HEK293 (cell line): ENCODE data around the gene C2orf42.

Experiments used
- CTCF ChIA-PET: fragments of 350-600 bp; formaldehyde crosslinking; extraction: SDS; loops from one replicate; lab custom pipeline; 2021; ENCODE audit warnings: antibody characterized with exemption; lab: Yijun Ruan, JAX
- POLR2A ChIA-PET: fragments of 300-600 bp; formaldehyde crosslinking; extraction: SDS; loops from one replicate; lab custom pipeline; 2020; ENCODE audit warnings: antibody characterized with exemption, inconsistent platforms; lab: Yijun Ruan, JAX
- H3K27ac ChIP-seq: fragments of 200-500 bp; sonication (Bioruptor generic); 2 replicates; pipeline ENCODE4 v1.5.1; 2014; ENCODE audit warnings: low read depth, low read length, control low read depth, inconsistent platforms; ENCODE audit errors: extremely low read depth
- H3K36me3 ChIP-seq, 2 experiments: fragments of 200-500 bp in 1 of 2; sonication (Bioruptor generic) in 1 of 2; 1 replicate in 1 of 2; 2 replicates in 1 of 2; pipeline ENCODE4 v1.5.1; 2014 to 2017; ENCODE audit warnings: inconsistent platforms in 2 of 2, low read length in 2 of 2; ENCODE audit not compliant: control insufficient read depth in 2 of 2, insufficient read depth in 1 of 2
- H3K4me1 ChIP-seq: fragments of 200-500 bp; sonication (Bioruptor generic); 2 replicates; pipeline ENCODE4 v1.5.1; 2014; ENCODE audit warnings: mild to moderate bottlenecking, low read length, inconsistent platforms; ENCODE audit not compliant: control insufficient read depth, insufficient read depth
- H3K4me3 ChIP-seq: 2 replicates; pipeline ENCODE4 v1.5.1; 2011; ENCODE audit warnings: low read depth, mild to moderate bottlenecking, control low read depth, low read length, moderate library complexity
- H3K9me3 ChIP-seq: fragments of 200-500 bp; sonication (Bioruptor generic); 2 replicates; pipeline ENCODE4 v1.5.1; 2014; ENCODE audit warnings: low read depth, low read length, inconsistent platforms; ENCODE audit not compliant: control insufficient read depth, insufficient read depth
- KLF7 ChIP-seq: fragments of 450-650 bp; formaldehyde crosslinking; IDR thresholded peaks from 2 replicates; pipeline ENCODE4 v1.5.1; 2016; ENCODE audit warnings: missing biosample characterization, missing genetic modification characterization, borderline replicate concordance
- YY1 ChIP-seq: fragments of 450-650 bp; formaldehyde crosslinking; IDR thresholded peaks from 2 replicates; pipeline ENCODE4 v1.5.1; 2018; ENCODE audit warnings: missing biosample characterization, missing genetic modification characterization
- ZNF132 ChIP-seq: fragments of 450-650 bp; formaldehyde crosslinking; IDR thresholded peaks from 2 replicates; pipeline ENCODE4 v1.5.1; 2017; ENCODE audit warnings: missing biosample characterization, missing genetic modification characterization, borderline replicate concordance
- ZNF223 ChIP-seq: fragments of 450-650 bp; formaldehyde crosslinking; IDR thresholded peaks from 2 replicates; pipeline ENCODE4 v1.5.1; 2016; ENCODE audit warnings: missing biosample characterization, missing genetic modification characterization
- ZNF449 ChIP-seq: fragments of 450-650 bp; formaldehyde crosslinking; IDR thresholded peaks from 2 replicates; pipeline ENCODE4 v1.5.1; 2017; ENCODE audit warnings: missing biosample characterization, mild to moderate bottlenecking, missing genetic modification characterization, moderate library complexity
- ZNF544 ChIP-seq: fragments of 450-650 bp; formaldehyde crosslinking; IDR thresholded peaks from 2 replicates; pipeline ENCODE4 v1.5.0; 2017; ENCODE audit warnings: missing biosample characterization, missing genetic modification characterization
- ZNF561 ChIP-seq: fragments of 450-650 bp; IDR thresholded peaks from 2 replicates; pipeline ENCODE4 v1.5.1; 2018; ENCODE audit warnings: missing biosample characterization, missing genetic modification characterization, borderline replicate concordance
- ZNF596 ChIP-seq: fragments of 450-650 bp; IDR thresholded peaks from 2 replicates; pipeline ENCODE4 v1.5.0; 2018; ENCODE audit warnings: missing biosample characterization, mild to moderate bottlenecking, missing genetic modification characterization, moderate library complexity
- ZNF624 ChIP-seq: fragments of 450-650 bp; formaldehyde crosslinking; IDR thresholded peaks from 2 replicates; pipeline ENCODE4 v1.5.1; 2017; ENCODE audit warnings: missing biosample characterization, missing genetic modification characterization
- ZNF777 ChIP-seq: fragments of 450-650 bp; formaldehyde crosslinking; IDR thresholded peaks from 2 replicates; pipeline ENCODE4 v1.5.1; 2017; ENCODE audit warnings: missing biosample characterization, missing genetic modification characterization, borderline replicate concordance
- TF ChIP-seq, protein P1 (sequence below): fragments of 450-650 bp; IDR thresholded peaks from 2 replicates; pipeline ENCODE4 v1.5.1; 2018; ENCODE audit warnings: missing biosample characterization, missing genetic modification characterization
- TF ChIP-seq, protein P2 (sequence below): fragments of 450-650 bp; formaldehyde crosslinking; IDR thresholded peaks from 2 replicates; pipeline ENCODE4 v1.5.1; 2016; ENCODE audit warnings: missing biosample characterization, missing genetic modification characterization

Gene C2orf42

DNA sequence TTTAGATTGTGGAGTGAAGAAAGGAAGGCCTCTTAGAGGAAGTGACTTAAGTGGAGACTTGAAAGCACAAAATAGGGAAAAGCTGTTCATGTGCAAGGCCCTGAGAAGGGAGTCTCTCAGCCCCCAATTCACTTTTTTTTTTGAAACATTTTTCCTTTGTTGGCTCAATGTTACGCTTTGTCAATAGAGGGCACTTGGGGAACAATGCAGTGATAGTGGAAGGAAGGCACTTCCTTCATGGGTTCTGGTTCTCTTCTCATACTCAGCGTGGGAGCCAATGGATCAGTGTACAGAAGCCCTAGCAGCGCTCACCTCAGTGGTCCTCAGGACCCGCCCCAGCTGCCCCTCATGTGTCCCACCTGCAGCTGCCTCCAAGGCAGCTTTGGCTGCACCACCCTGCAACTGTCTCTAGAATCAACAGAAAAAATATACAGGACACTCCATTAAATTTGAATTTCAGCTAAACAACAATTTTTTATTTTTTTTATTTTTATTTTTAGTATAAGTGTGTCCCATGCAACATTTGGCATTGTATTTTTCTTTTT is 8.6 kb upstream of the C2orf42 start:
- H3K27ac ChIP-seq, result no peak overlapping the region
- ChIA-PET POLR2A (no interaction called here), CTCF (interaction anchor here (0.9 kb wide), 1 partner anchor 62 kb away, joined by 3 read pairs; no protein-coding TSS in a partner anchor)
- no peaks in the 10 kb centered on the region for H3K4me1 ChIP-seq
- no peaks in the 10 kb centered on the region for H3K9me3 ChIP-seq
- no peak overlapping the region for H3K4me3 ChIP-seq
- TF ChIP-seq, protein P1, sequence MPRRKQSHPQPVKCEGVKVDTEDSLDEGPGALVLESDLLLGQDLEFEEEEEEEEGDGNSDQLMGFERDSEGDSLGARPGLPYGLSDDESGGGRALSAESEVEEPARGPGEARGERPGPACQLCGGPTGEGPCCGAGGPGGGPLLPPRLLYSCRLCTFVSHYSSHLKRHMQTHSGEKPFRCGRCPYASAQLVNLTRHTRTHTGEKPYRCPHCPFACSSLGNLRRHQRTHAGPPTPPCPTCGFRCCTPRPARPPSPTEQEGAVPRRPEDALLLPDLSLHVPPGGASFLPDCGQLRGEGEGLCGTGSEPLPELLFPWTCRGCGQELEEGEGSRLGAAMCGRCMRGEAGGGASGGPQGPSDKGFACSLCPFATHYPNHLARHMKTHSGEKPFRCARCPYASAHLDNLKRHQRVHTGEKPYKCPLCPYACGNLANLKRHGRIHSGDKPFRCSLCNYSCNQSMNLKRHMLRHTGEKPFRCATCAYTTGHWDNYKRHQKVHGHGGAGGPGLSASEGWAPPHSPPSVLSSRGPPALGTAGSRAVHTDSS, result no peak
- TF ChIP-seq ZNF449, result no peak
- no peaks in the 10 kb centered on the region; a peak in 1 of 3 replicates for H3K36me3 ChIP-seq

- no peaks in the 10 kb centered on the region for H3K9me3 ChIP-seq
- TF ChIP-seq ZNF132 (tag by site-specific recombination), result no peak
- no peak for TF ChIP-seq KLF7 (tag by site-specific recombination)
- TF ChIP-seq, protein P2, sequence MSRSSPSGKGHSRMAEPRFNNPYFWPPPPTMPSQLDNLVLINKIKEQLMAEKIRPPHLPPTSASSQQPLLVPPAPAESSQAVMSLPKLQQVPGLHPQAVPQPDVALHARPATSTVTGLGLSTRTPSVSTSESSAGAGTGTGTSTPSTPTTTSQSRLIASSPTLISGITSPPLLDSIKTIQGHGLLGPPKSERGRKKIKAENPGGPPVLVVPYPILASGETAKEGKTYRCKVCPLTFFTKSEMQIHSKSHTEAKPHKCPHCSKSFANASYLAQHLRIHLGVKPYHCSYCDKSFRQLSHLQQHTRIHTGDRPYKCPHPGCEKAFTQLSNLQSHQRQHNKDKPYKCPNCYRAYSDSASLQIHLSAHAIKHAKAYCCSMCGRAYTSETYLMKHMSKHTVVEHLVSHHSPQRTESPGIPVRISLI (tag by site-specific recombination), result 0 out of 2 replicates have a peak, but pooled peaks have one; percentile 21
- TF ChIP-seq ZNF596 (tag by site-specific recombination), result no peak
- TF ChIP-seq YY1 (tag by site-specific recombination), result no peak
- TF ChIP-seq ZNF624 (tag by site-specific recombination), result no peak
- TF ChIP-seq, all 188 proteins: peak for 1
- POLR2A ChIA-PET, result interaction anchor here (0.6 to 1.0 kb wide), 4 partner anchors 65 to 278 kb away, joined by 3 to 4 read pairs (median 3); partner anchors contain the start of genes MXD1 and PCYOX1
- Histone ChIP-seq H3K4me1 (no peaks in the 10 kb centered on the region; the same call in 1 of the 2 replicates), H3K36me3 (no peaks in the 10 kb centered on the region; a peak in 1 of 3 replicates), H3K27ac (no peak overlapping the region), H3K4me3 (no peak overlapping the region)
- CTCF ChIA-PET, result interaction anchor here (0.6 to 0.7 kb wide), 2 partner anchors 102 to 469 kb away, joined by 3 read pairs; no protein-coding TSS in a partner anchor
Observed at GRCh38 chr2:70192516-70192915, 1.7 kb upstream of the C2orf42 start.

GRCh38 chr2:70191244-70191735 is 471 bp upstream of the C2orf42 start:
- peak overlapping the region; percentile 23 for H3K4me3 ChIP-seq
- H3K9me3 ChIP-seq, result no peaks in the 10 kb centered on the region
- H3K36me3 ChIP-seq, result no peaks in the 10 kb centered on the region; a peak in 1 of 3 replicates
- POLR2A ChIA-PET, result interaction anchor here (0.6 to 2.8 kb wide), 28 partner anchors 10 to 508 kb away, joined by 3 to 45 read pairs (median 4); partner anchors contain the start of genes MXD1, PCYOX1, SNRPG and TIA1
- H3K27ac ChIP-seq, result peak overlapping the region; percentile 90
- no peak for TF ChIP-seq ZNF223
- no peak for TF ChIP-seq ZNF544 (tag by site-specific recombination)
- TF ChIP-seq, protein P1, result no peak
- no peak for TF ChIP-seq ZNF561
- TF ChIP-seq ZNF777 (tag by site-specific recombination), result no peak
- H3K4me1 ChIP-seq, result no peaks in the 10 kb centered on the region; the same call in 1 of the 2 replicates
- CTCF ChIA-PET, result interaction anchor here (0.6 to 1.3 kb wide), 9 partner anchors 10 to 477 kb away, joined by 3 to 5 read pairs (median 3); no protein-coding TSS in a partner anchor
